GM12878 (cell line): Measurements from ENCODE around the gene LIMS2. TPM values are rescaled to one million over a fixed set of nuclear protein-coding genes. Genes with fewer than 3 reads are reported as not detected.

ENCODE experiments used
- ATAC-seq: fragments of 200-7000 bp; cut with Tn5 transposase; 3 replicates; pipeline ENCODE4 v1.9.1; 2020; ENCODE audit warnings: mild to moderate bottlenecking, moderate library complexity
- BruUV-seq: library from RNA; stranded (reverse); fragments of 400-500 nt; replicated peaks from 2 replicates; lab custom pipeline; 2021; lab: Mats Ljungman, UMichigan
- CTCF ChIA-PET: fragments of 300-600 bp; sonication (Branson Sonifier 250); formaldehyde crosslinking; extraction: SDS; loops from one replicate; lab custom pipeline; 2021; ENCODE audit warnings: inconsistent platforms; lab: Yijun Ruan, JAX
- POLR2A ChIA-PET: fragments of 350-600 bp; formaldehyde crosslinking; extraction: SDS; loops from one replicate; lab custom pipeline; 2021; ENCODE audit warnings: inconsistent platforms; lab: Charles Lee
- RAD21 ChIA-PET: fragments of 300-600 bp; sonication (Branson Sonifier 250); formaldehyde crosslinking; loops from one replicate; lab custom pipeline; 2023; ENCODE audit warnings: antibody characterized with exemption; ENCODE audit not compliant: unreplicated experiment; lab: Charles Lee
- SMC1A ChIA-PET: fragments of 300-600 bp; sonication (Branson Sonifier 250); formaldehyde crosslinking; loops from one replicate; lab custom pipeline; 2023; ENCODE audit not compliant: unreplicated experiment, uncharacterized antibody; lab: Charles Lee
- DNase-seq: peaks from one replicate; pipeline ENCODE4 v3.0.0-alpha.2; 2011; ENCODE audit warnings: low read depth, low spot score
- FAIRE-seq: peaks from 3 replicates; lab custom pipeline; 2011; peaks lifted over from hg19 to GRCh38; lab: Jason Lieb, UNC
- H2AFZ ChIP-seq: 2 replicates; pipeline ENCODE4 v1.6.0; 2011; ENCODE audit warnings: low read depth, low read length, control low read depth; ENCODE audit not compliant: control insufficient read depth
- H3K27ac ChIP-seq: 2 replicates; pipeline ENCODE4 v1.5.1; 2011; ENCODE audit warnings: control low read depth; ENCODE audit not compliant: control insufficient read depth, insufficient read depth
- H3K27me3 ChIP-seq, 2 experiments: replicated peaks in 1 of 2; 2 replicates each; pipeline versions ENCODE4 v1.6.0 to v1.6.1; 2011; ENCODE audit warnings: low read length in 1 of 2; ENCODE audit not compliant: control insufficient read depth in 2 of 2, insufficient read depth in 2 of 2
- H3K36me3 ChIP-seq, 2 experiments: 2 replicates each; pipeline ENCODE4 v1.5.1; 2011; ENCODE audit warnings: low read length in 1 of 2; ENCODE audit not compliant: control insufficient read depth in 2 of 2, insufficient read depth in 2 of 2
- H3K4me1 ChIP-seq: 2 replicates; pipeline ENCODE4 v1.6.1; 2011; ENCODE audit warnings: mild to moderate bottlenecking, low read length, moderate library complexity, mixed read lengths; ENCODE audit not compliant: control insufficient read depth, insufficient read depth
- H3K4me2 ChIP-seq: 2 replicates; pipeline ENCODE4 v1.6.0; 2011; ENCODE audit warnings: control low read depth; ENCODE audit not compliant: control insufficient read depth, insufficient read depth
- H3K4me3 ChIP-seq: fragments of 200-600 bp; sonication (generic); 2 replicates; pipeline ENCODE4 v1.5.1; 2016
- H3K79me2 ChIP-seq: 2 replicates; pipeline ENCODE4 v1.6.0; 2011; ENCODE audit warnings: low read length; ENCODE audit not compliant: control insufficient read depth, insufficient read depth
- H3K9ac ChIP-seq: 2 replicates; pipeline ENCODE4 v1.8.0; 2011; ENCODE audit warnings: low read length, control low read depth, mixed read lengths; ENCODE audit not compliant: control insufficient read depth, insufficient read depth
- H3K9me3 ChIP-seq: replicated peaks from 3 replicates; pipeline ENCODE4 v1.5.1; 2011; ENCODE audit warnings: mild to moderate bottlenecking, low read length; ENCODE audit not compliant: control insufficient read depth, insufficient read depth
- H4K20me1 ChIP-seq: 2 replicates; pipeline ENCODE4 v1.6.0; 2011; ENCODE audit not compliant: control insufficient read depth, insufficient read depth
- GABPA ChIP-seq: IDR thresholded peaks from 2 replicates; pipeline ENCODE4 v1.6.1; 2014; ENCODE audit warnings: antibody characterized with exemption, low read depth, mild to moderate bottlenecking, inconsistent platforms
- SP1 ChIP-seq: IDR thresholded peaks from one replicate; pipeline ENCODE4 v1.6.1; 2011; ENCODE audit warnings: low read depth, low read length
- SREBF1 ChIP-seq: IDR thresholded peaks from 2 replicates; pipeline ENCODE4 v1.6.1; 2012; ENCODE audit warnings: mild to moderate bottlenecking, low read length
- STAT1 ChIP-seq: fragments of 450-650 bp; conservative IDR thresholded peaks from 2 replicates; pipeline ENCODE4 v1.6.1; 2014; ENCODE audit warnings: antibody characterized with exemption, mild to moderate bottlenecking
- SUZ12 ChIP-seq: fragments of 200-600 bp; sonication (generic); IDR thresholded peaks from one replicate; pipeline ENCODE4 v1.6.1; 2018; ENCODE audit warnings: antibody characterized with exemption, mild to moderate bottlenecking; ENCODE audit not compliant: unreplicated experiment
- TARDBP ChIP-seq: IDR thresholded peaks from 2 replicates; pipeline ENCODE4 v1.6.1; 2016; ENCODE audit warnings: borderline replicate concordance
- YY1 ChIP-seq: IDR thresholded peaks from 2 replicates; pipeline ENCODE4 v1.6.1; 2011; ENCODE audit warnings: low read depth, mild to moderate bottlenecking, low read length
- WGBS: methylation state at CpG from one replicate; pipeline ENCODE4 v1.1.6; 2016; ENCODE audit warnings: low lambda C conversion rate; ENCODE audit not compliant: insufficient replicate concordance, insufficient coverage; ENCODE audit errors: missing lambda C conversion rate; 5-methylcytosine and 5-hydroxymethylcytosine counted together
- in situ Hi-C: fragments of 300-500 bp; cut with MboI; formaldehyde crosslinking; loops from 9 replicates; pipeline ENCODE4 v1.14.3; 2018; ENCODE audit warnings: mixed read lengths
- intact Hi-C: fragments of 100-400 bp; cut with micrococcal nuclease; formaldehyde crosslinking; loops from one replicate; pipeline ENCODE4 v1.14.2; 2022; ENCODE audit not compliant: unreplicated experiment
- polyA plus RNA-seq, 11 experiments: library from polyadenylated mRNA; depleted of rRNA in 4 of 11; unstranded in 6 of 11; stranded (reverse) in 5 of 11; fragments of >200 nt; fragmentation: Nextera tagmentation in 4 of 11; fragmentation: Illumina TruSeq in 1 of 11; extraction: Ambion mirVana in 4 of 11; extraction: Trizol in 1 of 11; gene quantifications; 1 replicate in 1 of 11; 2 replicates in 10 of 11; pipeline versions ENCODE4 v1.2.1 to v1.2.3, GENCODE V29; 2011 to 2016; ENCODE audit warnings: inconsistent platforms in 2 of 11, missing spikeins in 2 of 11, low read depth in 1 of 11
- total RNA-seq, 4 experiments: library from RNA; depleted of rRNA in 3 of 4; stranded (reverse); fragments of >200 nt in 3 of 4; fragmentation: Illumina TruSeq in 1 of 4; extraction: Trizol in 1 of 4; gene quantifications; 2 replicates each; pipeline versions ENCODE4 v1.2.1 to v1.2.3, GENCODE V29; 2013 to 2021
- TF ChIP-seq, protein P1 (sequence below): IDR thresholded peaks from 2 replicates; pipeline ENCODE4 v1.6.1; 2011; ENCODE audit warnings: low read depth, low read length, improper control_type of control experiment, borderline replicate concordance
- TF ChIP-seq, protein P2 (sequence below): fragments of 450-650 bp; IDR thresholded peaks from 2 replicates; pipeline ENCODE4 v1.6.1; 2018; ENCODE audit warnings: mild to moderate bottlenecking, low read depth, moderate library complexity; ENCODE audit not compliant: partially characterized antibody
- TF ChIP-seq, protein P3 (sequence below): fragments of 150-350 bp; IDR thresholded peaks from 2 replicates; pipeline ENCODE4 v1.6.1; 2016; ENCODE audit warnings: low read depth, low read length

LIMS2 gene
- total and polyA plus RNA-seq, 10 of the 15 experiments (the other 5 are each of a cell fraction or from before 2014, with no cell fraction given) = 0.06 to 0.81 (median 0.16) TPM; not detected in 2

DNA sequence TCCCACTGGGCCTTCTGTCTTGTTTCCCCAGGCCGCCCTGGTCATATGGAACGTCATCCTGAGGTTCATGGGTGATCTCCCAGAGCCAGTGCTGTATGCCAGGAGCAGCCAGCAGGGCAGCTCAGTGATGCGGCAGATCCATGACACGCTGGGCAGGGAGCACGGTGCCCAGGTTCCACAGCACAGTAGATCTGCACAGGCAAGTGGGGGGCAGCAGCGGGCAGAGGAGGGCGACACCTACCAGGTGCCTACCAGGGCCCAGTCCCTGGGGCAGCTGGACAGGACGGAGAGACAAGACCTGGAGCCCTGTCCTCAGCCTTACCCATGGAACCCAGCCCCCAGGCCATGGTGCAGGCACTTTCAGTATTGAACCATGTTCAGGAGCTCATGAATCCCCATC lies 65.5 kb downstream of the LIMS2 start (continued):
- TF ChIP-seq TARDBP = no peak
- no peak for TF ChIP-seq YY1
- no peak for TF ChIP-seq SUZ12
- TF ChIP-seq GABPA = no peak
- TF ChIP-seq, protein P1, sequence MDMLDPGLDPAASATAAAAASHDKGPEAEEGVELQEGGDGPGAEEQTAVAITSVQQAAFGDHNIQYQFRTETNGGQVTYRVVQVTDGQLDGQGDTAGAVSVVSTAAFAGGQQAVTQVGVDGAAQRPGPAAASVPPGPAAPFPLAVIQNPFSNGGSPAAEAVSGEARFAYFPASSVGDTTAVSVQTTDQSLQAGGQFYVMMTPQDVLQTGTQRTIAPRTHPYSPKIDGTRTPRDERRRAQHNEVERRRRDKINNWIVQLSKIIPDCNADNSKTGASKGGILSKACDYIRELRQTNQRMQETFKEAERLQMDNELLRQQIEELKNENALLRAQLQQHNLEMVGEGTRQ = no peak
- TF ChIP-seq, protein P2, sequence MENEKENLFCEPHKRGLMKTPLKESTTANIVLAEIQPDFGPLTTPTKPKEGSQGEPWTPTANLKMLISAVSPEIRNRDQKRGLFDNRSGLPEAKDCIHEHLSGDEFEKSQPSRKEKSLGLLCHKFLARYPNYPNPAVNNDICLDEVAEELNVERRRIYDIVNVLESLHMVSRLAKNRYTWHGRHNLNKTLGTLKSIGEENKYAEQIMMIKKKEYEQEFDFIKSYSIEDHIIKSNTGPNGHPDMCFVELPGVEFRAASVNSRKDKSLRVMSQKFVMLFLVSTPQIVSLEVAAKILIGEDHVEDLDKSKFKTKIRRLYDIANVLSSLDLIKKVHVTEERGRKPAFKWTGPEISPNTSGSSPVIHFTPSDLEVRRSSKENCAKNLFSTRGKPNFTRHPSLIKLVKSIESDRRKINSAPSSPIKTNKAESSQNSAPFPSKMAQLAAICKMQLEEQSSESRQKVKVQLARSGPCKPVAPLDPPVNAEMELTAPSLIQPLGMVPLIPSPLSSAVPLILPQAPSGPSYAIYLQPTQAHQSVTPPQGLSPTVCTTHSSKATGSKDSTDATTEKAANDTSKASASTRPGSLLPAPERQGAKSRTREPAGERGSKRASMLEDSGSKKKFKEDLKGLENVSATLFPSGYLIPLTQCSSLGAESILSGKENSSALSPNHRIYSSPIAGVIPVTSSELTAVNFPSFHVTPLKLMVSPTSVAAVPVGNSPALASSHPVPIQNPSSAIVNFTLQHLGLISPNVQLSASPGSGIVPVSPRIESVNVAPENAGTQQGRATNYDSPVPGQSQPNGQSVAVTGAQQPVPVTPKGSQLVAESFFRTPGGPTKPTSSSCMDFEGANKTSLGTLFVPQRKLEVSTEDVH = no peak

DNA sequence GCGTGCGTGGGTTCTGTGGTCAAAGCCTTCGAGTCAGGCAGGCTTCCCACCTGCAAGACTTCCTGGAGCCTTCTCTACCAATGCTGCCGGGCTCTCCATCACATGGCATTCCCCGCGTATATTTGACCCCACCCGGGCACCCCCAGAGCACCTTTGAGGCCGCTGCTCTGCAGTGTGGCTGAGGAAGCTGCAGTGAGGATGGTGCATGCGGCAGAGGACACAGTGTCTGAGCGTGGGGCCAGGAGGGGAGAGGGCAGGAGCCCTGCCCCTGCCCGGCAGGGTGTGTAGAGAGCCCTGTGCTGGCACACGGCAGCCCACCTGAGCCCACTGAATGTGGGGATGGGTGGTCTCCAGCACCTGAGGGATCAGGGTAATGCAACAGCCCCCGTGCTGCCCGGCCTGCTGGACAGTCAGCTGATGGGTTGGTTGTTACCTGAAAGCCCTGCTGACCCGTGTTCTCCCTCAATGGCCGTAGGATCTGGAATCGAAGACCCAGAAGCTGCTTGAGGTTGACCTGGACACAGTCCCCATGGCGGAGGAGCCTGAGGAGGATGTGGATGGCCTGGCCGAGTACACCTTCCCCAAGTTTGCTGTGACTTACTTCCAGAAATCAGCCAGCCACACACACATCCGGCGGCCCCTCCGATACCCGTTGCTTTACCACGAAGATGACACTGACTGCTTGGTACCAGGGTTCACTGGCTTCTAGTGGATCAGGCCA lies 66.1 kb downstream of the LIMS2 start:
- DNase-seq (no peak), FAIRE-seq (no peak), ATAC-seq (no peak)
- in situ Hi-C loops = no loop called here
- CTCF ChIA-PET = no interaction called here
- RAD21 ChIA-PET = no interaction called here
- 56% methylated on average over 24 of the region's 24 CpGs for WGBS
- no TSS peak for BruUV-seq
- Histone ChIP-seq H3K36me3 (no peaks in the 10 kb centered on the region), H3K27ac (no peak overlapping the region), H4K20me1 (no peaks in the 10 kb centered on the region), H3K9ac (no peak overlapping the region), H3K9me3 (no peaks in the 10 kb centered on the region; the same call in 2 of the 3 replicates), H3K27me3 (no peaks in the 10 kb centered on the region; a peak in 2 of 4 replicates), H3K79me2 (no peaks in the 10 kb centered on the region), H2AFZ (no peak overlapping the region), H3K4me3 (no peak overlapping the region), H3K4me2 (no peak overlapping the region), H3K4me1 (no peaks in the 10 kb centered on the region)
- SMC1A ChIA-PET = no interaction called here
- intact Hi-C loops = no loop called here
- POLR2A ChIA-PET = no interaction called here
- no peak for TF ChIP-seq YY1
- TF ChIP-seq STAT1 = no peak
- TF ChIP-seq, protein P3, sequence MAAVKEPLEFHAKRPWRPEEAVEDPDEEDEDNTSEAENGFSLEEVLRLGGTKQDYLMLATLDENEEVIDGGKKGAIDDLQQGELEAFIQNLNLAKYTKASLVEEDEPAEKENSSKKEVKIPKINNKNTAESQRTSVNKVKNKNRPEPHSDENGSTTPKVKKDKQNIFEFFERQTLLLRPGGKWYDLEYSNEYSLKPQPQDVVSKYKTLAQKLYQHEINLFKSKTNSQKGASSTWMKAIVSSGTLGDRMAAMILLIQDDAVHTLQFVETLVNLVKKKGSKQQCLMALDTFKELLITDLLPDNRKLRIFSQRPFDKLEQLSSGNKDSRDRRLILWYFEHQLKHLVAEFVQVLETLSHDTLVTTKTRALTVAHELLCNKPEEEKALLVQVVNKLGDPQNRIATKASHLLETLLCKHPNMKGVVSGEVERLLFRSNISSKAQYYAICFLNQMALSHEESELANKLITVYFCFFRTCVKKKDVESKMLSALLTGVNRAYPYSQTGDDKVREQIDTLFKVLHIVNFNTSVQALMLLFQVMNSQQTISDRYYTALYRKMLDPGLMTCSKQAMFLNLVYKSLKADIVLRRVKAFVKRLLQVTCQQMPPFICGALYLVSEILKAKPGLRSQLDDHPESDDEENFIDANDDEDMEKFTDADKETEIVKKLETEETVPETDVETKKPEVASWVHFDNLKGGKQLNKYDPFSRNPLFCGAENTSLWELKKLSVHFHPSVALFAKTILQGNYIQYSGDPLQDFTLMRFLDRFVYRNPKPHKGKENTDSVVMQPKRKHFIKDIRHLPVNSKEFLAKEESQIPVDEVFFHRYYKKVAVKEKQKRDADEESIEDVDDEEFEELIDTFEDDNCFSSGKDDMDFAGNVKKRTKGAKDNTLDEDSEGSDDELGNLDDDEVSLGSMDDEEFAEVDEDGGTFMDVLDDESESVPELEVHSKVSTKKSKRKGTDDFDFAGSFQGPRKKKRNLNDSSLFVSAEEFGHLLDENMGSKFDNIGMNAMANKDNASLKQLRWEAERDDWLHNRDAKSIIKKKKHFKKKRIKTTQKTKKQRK = no peak
- TF ChIP-seq SREBF1 = no peak
- TF ChIP-seq SP1 = no peak
